Neural progenitor cell (in vitro differentiated cells): ENCODE measurements around the gene PKN1. TPM values are rescaled to one million over a fixed set of nuclear protein-coding genes. Genes with fewer than 3 reads are reported as not detected.
A peak's percentile ranks its signal among the peaks of the same experiment; 100 is the strongest.

ENCODE experiments used
- DNase-seq: peaks from one replicate; pipeline ENCODE4 v3.0.0-alpha.2; 2016; ENCODE audit warnings: low spot score
- H2AFZ ChIP-seq: fragments of 200-600 bp; sonication (generic); replicated peaks from 2 replicates; pipeline ENCODE4 v1.6.1; 2016; ENCODE audit warnings: antibody characterized with exemption
- H3F3A ChIP-seq: fragments of 200-600 bp; sonication (generic); 2 replicates; pipeline ENCODE4 v1.6.1; 2016; ENCODE audit warnings: antibody characterized with exemption, low read depth
- H3K27ac ChIP-seq: fragments of 200-600 bp; sonication (generic); 2 replicates; pipeline ENCODE4 v1.5.1; 2016; ENCODE audit warnings: mild to moderate bottlenecking
- H3K27me3 ChIP-seq: fragments of 200-600 bp; sonication (generic); 2 replicates; pipeline ENCODE4 v1.6.1; 2016; ENCODE audit warnings: mild to moderate bottlenecking, moderate library complexity
- H3K36me3 ChIP-seq: fragments of 200-600 bp; sonication (generic); 2 replicates; pipeline ENCODE4 v1.5.1; 2016
- H3K4me1 ChIP-seq: fragments of 200-600 bp; sonication (generic); 2 replicates; pipeline ENCODE4 v1.6.1; 2016; ENCODE audit warnings: mixed run types
- H3K4me2 ChIP-seq: fragments of 200-600 bp; sonication (generic); 2 replicates; pipeline ENCODE4 v1.6.1; 2016
- H3K4me3 ChIP-seq: fragments of 200-600 bp; sonication (generic); 2 replicates; pipeline ENCODE4 v1.5.1; 2016
- H3K79me2 ChIP-seq: fragments of 200-600 bp; sonication (generic); 2 replicates; pipeline ENCODE4 v1.6.1; 2016; ENCODE audit warnings: low read depth
- H3K9ac ChIP-seq: fragments of 200-600 bp; sonication (generic); 2 replicates; pipeline ENCODE4 v1.6.1; 2016
- H3K9me3 ChIP-seq: fragments of 200-600 bp; sonication (generic); 2 replicates; pipeline ENCODE4 v1.5.1; 2016; ENCODE audit warnings: low read depth
- H4K20me1 ChIP-seq: fragments of 200-600 bp; sonication (generic); 2 replicates; pipeline ENCODE4 v1.6.1; 2016; ENCODE audit warnings: low read depth
- H3K27ac Mint-ChIP-seq: 3 replicates; pipeline ENCODE4 v1.8.0; 2021; ENCODE audit warnings: mixed read lengths
- H3K27me3 Mint-ChIP-seq: 2 replicates; pipeline ENCODE4 v1.8.0; 2022; ENCODE audit warnings: low read depth, mild to moderate bottlenecking, inconsistent platforms, moderate library complexity, mixed read lengths; ENCODE audit not compliant: insufficient read depth
- H3K36me3 Mint-ChIP-seq: 3 replicates; pipeline ENCODE4 v1.8.0; 2021; ENCODE audit warnings: mixed read lengths
- H3K4me1 Mint-ChIP-seq: 3 replicates; pipeline ENCODE4 v1.8.0; 2021; ENCODE audit warnings: mixed read lengths
- H3K4me3 Mint-ChIP-seq: 3 replicates; pipeline ENCODE4 v1.8.0; 2021; ENCODE audit warnings: mild to moderate bottlenecking, moderate library complexity, mixed read lengths
- H3K9me3 Mint-ChIP-seq: 3 replicates; pipeline ENCODE4 v1.8.0; 2020; ENCODE audit warnings: mixed read lengths
- CTCF ChIP-seq: fragments of 200-600 bp; sonication (generic); IDR thresholded peaks from 2 replicates; pipeline ENCODE4 v1.5.1; 2017; ENCODE audit warnings: antibody characterized with exemption, mild to moderate bottlenecking
- EZH2 ChIP-seq: fragments of 200-600 bp; sonication (generic); IDR thresholded peaks from 2 replicates; pipeline ENCODE4 v1.6.1; 2017; ENCODE audit warnings: antibody characterized with exemption, mild to moderate bottlenecking, moderate library complexity
- EZH2phosphoT487 ChIP-seq: fragments of 200-600 bp; sonication (generic); IDR thresholded peaks from 2 replicates; pipeline ENCODE4 v1.6.1; 2017; ENCODE audit warnings: antibody characterized with exemption
- total RNA-seq: library from RNA; depleted of rRNA; stranded (reverse); fragments of >200 nt; gene quantifications from 2 replicates; pipeline ENCODE4 v1.2.3, GENCODE V29; 2015; ENCODE audit warnings: low replicate concordance

PKN1 gene
- total RNA-seq, 1 donor from 2014 or later = 29.0 TPM

DNA sequence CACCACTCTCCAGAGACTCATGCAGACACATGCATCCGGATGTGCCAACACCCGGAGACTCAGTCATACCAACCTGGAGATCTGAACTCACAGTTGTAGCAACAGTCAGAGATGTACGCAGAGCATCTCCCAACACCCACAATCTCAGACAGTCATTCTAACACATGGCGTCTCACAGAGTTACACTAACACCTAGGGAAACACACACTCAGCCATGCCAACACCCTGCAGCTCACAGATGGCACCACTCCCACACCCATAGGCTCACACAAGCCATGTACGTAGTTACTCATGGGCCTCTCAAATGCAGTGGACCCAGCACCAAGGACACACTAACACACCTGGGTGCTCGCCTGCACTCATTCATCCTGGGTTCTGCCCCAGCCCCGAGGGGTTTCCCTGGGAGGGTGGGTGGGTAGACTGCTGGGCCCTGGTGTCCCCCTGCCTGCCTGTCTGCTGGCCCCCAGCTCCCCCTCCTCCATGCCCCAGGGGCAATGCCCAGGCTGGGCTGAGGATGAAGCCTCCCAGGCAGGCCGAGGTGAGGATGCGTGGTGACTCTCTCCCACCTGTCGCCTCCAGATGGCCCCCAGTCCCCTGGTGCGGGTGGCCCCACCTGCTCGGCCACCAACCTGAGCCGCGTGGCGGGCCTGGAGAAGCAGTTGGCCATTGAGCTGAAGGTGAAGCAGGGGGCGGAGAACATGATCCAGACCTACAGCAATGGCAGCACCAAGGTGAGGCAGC, 10.0 kb downstream of the PKN1 start:
- Histone ChIP-seq H3K9me3 (no peaks in the 10 kb centered on the region), H3K27me3 (no peaks in the 10 kb centered on the region), H3F3A (no peaks in the 10 kb centered on the region), H4K20me1 (peaks cover 5% of the 10 kb centered on the region), H3K4me2 (no peak overlapping the region), H2AFZ (no peak overlapping the region), H3K4me1 (no peaks in the 10 kb centered on the region), H3K27ac (no peak overlapping the region), H3K4me3 (no peak overlapping the region), H3K79me2 (peaks cover 15% of the 10 kb centered on the region), H3K9ac (no peak overlapping the region), H3K36me3 (no peaks in the 10 kb centered on the region)
- Mint-ChIP-seq H3K36me3 (peaks cover 26% of the 10 kb centered on the region), H3K27me3 (no peaks in the 10 kb centered on the region), H3K4me1 (peaks cover 5% of the 10 kb centered on the region), H3K27ac (peak overlapping the region; percentile 12), H3K9me3 (no peaks in the 10 kb centered on the region), H3K4me3 (no peak overlapping the region)
- TF ChIP-seq EZH2phosphoT487 (no peak), EZH2 (no peak), CTCF (no peak)
- DNase-seq = no peak

DNA sequence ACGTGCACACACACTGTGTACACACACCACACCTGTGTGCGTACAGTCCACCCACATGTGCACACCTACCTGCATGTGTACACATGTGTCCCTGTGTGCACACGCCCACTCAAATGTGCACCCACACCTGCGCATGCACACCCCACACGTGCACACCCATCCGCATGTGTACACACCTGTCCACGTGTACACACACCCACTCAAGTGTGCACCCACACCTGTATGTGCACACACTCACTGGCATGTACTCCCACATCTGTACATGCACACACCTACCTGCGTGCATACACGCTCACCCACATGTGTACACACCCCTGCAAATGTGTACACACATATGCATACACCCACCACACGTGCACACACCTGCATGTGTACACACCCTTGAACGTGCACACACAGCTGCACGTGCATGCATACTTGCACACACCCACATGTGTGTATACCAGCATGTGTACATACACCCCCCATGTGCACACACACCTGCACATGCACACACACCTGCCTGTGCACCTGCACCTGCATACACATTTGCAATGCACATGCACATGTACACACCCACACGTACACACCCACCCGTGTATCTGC, 10.6 kb downstream of the PKN1 start:
- Mint-ChIP-seq H3K9me3 (no peaks in the 10 kb centered on the region), H3K4me1 (peaks cover 5% of the 10 kb centered on the region), H3K4me3 (no peak overlapping the region), H3K27ac (no peak overlapping the region), H3K36me3 (peaks cover 28% of the 10 kb centered on the region), H3K27me3 (no peaks in the 10 kb centered on the region)
- TF ChIP-seq CTCF (no peak), EZH2 (no peak), EZH2phosphoT487 (no peak)
- no peak for DNase-seq
- Histone ChIP-seq H3K27ac (no peak overlapping the region), H2AFZ (no peak overlapping the region), H3K9ac (no peak overlapping the region), H3K36me3 (no peaks in the 10 kb centered on the region), H4K20me1 (no peaks in the 10 kb centered on the region), H3K79me2 (peaks cover 9% of the 10 kb centered on the region), H3K9me3 (no peaks in the 10 kb centered on the region), H3K27me3 (no peaks in the 10 kb centered on the region), H3K4me2 (no peak overlapping the region), H3K4me3 (no peak overlapping the region), H3K4me1 (no peaks in the 10 kb centered on the region), H3F3A (no peaks in the 10 kb centered on the region)

- Histone ChIP-seq H3K4me3 (no peak overlapping the region), H4K20me1 (no peaks in the 10 kb centered on the region), H3F3A (no peaks in the 10 kb centered on the region), H3K79me2 (no peaks in the 10 kb centered on the region), H3K27me3 (no peaks in the 10 kb centered on the region), H2AFZ (no peak overlapping the region), H3K9me3 (no peaks in the 10 kb centered on the region), H3K27ac (no peak overlapping the region), H3K36me3 (no peaks in the 10 kb centered on the region), H3K9ac (no peak overlapping the region), H3K4me1 (no peaks in the 10 kb centered on the region), H3K4me2 (no peak overlapping the region)
- Mint-ChIP-seq H3K27me3 (no peaks in the 10 kb centered on the region), H3K27ac (no peak overlapping the region), H3K9me3 (no peaks in the 10 kb centered on the region), H3K36me3 (peaks cover 43% of the 10 kb centered on the region), H3K4me3 (no peak overlapping the region), H3K4me1 (no peaks in the 10 kb centered on the region)
- TF ChIP-seq CTCF = no peak
- no peak for TF ChIP-seq EZH2
- TF ChIP-seq EZH2phosphoT487 = no peak
- DNase-seq = no peak
These were observed 13.4 kb downstream of the PKN1 start for GRCh38 chr19:14446336-14447036.
